H9 (cell line): ENCODE results near the gene EDIL3. TPM values are rescaled to one million over a fixed set of nuclear protein-coding genes. Genes with fewer than 3 reads are reported as not detected.

ENCODE experiments used
- DNase-seq: peaks from one replicate; pipeline ENCODE4 v3.0.0-alpha.2; 2017
- H2AFZ ChIP-seq: one replicate; pipeline ENCODE4 v1.6.1; 2013; ENCODE audit warnings: mild to moderate bottlenecking, low read length, control low read depth, moderate library complexity
- H2AK5ac ChIP-seq: 2 replicates; pipeline ENCODE4 v1.6.1; 2013; ENCODE audit warnings: low read length, control low read depth, mixed read lengths; ENCODE audit not compliant: insufficient read length
- H2BK120ac ChIP-seq: one replicate; pipeline ENCODE4 v1.6.1; 2013; ENCODE audit warnings: low read depth, mild to moderate bottlenecking, low read length, control low read depth, inconsistent platforms; ENCODE audit not compliant: poor library complexity, severe bottlenecking
- H2BK12ac ChIP-seq: 2 replicates; pipeline ENCODE4 v1.6.1; 2013; ENCODE audit warnings: low read length, control low read depth, mixed read lengths, low read depth; ENCODE audit not compliant: insufficient read length
- H2BK15ac ChIP-seq: 2 replicates; pipeline ENCODE4 v1.6.1; 2013; ENCODE audit warnings: low read depth, low read length, control low read depth
- H2BK20ac ChIP-seq: one replicate; pipeline ENCODE4 v1.6.1; 2013; ENCODE audit warnings: low read depth, mild to moderate bottlenecking, low read length, control low read depth, inconsistent platforms; ENCODE audit not compliant: poor library complexity, severe bottlenecking
- H2BK5ac ChIP-seq: 2 replicates; pipeline ENCODE4 v1.6.1; 2013; ENCODE audit warnings: low read length, control low read depth, mixed read lengths; ENCODE audit not compliant: insufficient read length
- H3K14ac ChIP-seq: 2 replicates; pipeline ENCODE4 v1.6.1; 2013; ENCODE audit warnings: low read length, control low read depth; ENCODE audit not compliant: insufficient read depth
- H3K18ac ChIP-seq: 2 replicates; pipeline ENCODE4 v1.6.1; 2013; ENCODE audit warnings: low read depth, mild to moderate bottlenecking, mixed read lengths, low read length, control low read depth; ENCODE audit not compliant: insufficient read length
- H3K23ac ChIP-seq: 2 replicates; pipeline ENCODE4 v1.6.1; 2013; ENCODE audit warnings: low read length, control low read depth, mixed read lengths, low read depth; ENCODE audit not compliant: insufficient read length
- H3K23me2 ChIP-seq: 2 replicates; pipeline ENCODE4 v1.6.1; 2013; ENCODE audit warnings: low read depth, mild to moderate bottlenecking, mixed read lengths, low read length, control low read depth; ENCODE audit not compliant: insufficient read length, poor library complexity, severe bottlenecking
- H3K27ac ChIP-seq: 2 replicates; pipeline ENCODE4 v1.5.1; 2013; ENCODE audit warnings: low read length, control low read depth, mixed read lengths, low read depth; ENCODE audit not compliant: insufficient read length
- H3K27me3 ChIP-seq: 2 replicates; pipeline ENCODE4 v1.6.1; 2013; ENCODE audit warnings: low read length, control low read depth, inconsistent platforms; ENCODE audit not compliant: insufficient read depth
- H3K4ac ChIP-seq: 2 replicates; pipeline ENCODE4 v1.6.1; 2013; ENCODE audit warnings: low read depth, mild to moderate bottlenecking, control low read depth, inconsistent platforms, low read length, moderate library complexity
- H3K4me1 ChIP-seq: 2 replicates; pipeline ENCODE4 v1.6.1; 2013; ENCODE audit warnings: low read length, control low read depth, inconsistent platforms; ENCODE audit not compliant: insufficient read depth
- H3K4me2 ChIP-seq: 2 replicates; pipeline ENCODE4 v1.6.1; 2013; ENCODE audit warnings: low read length, control low read depth, mixed read lengths; ENCODE audit not compliant: insufficient read length, insufficient read depth
- H3K56ac ChIP-seq: 2 replicates; pipeline ENCODE4 v1.6.1; 2013; ENCODE audit warnings: low read depth, mild to moderate bottlenecking, mixed read lengths, low read length, control low read depth; ENCODE audit not compliant: insufficient read length
- H3K79me1 ChIP-seq: 2 replicates; pipeline ENCODE4 v1.6.1; 2013; ENCODE audit warnings: low read depth, mild to moderate bottlenecking, moderate library complexity, low read length, control low read depth, inconsistent platforms; ENCODE audit not compliant: insufficient read depth, poor library complexity, severe bottlenecking
- H3K79me2 ChIP-seq: 2 replicates; pipeline ENCODE4 v1.6.1; 2013; ENCODE audit warnings: low read length, control low read depth, inconsistent platforms; ENCODE audit not compliant: insufficient read depth
- H3K9ac ChIP-seq: 2 replicates; pipeline ENCODE4 v1.6.1; 2013; ENCODE audit warnings: low read length, control low read depth, mixed read lengths; ENCODE audit not compliant: insufficient read length; ENCODE audit errors: extremely low read depth
- H3K9me3 ChIP-seq: one replicate; pipeline ENCODE4 v1.6.1; 2013; ENCODE audit warnings: low read depth, low read length, inconsistent platforms; ENCODE audit not compliant: control insufficient read depth
- H3T11ph ChIP-seq: one replicate; pipeline ENCODE4 v1.6.1; 2013; ENCODE audit warnings: mild to moderate bottlenecking, low read length, control low read depth, inconsistent platforms
- H4K20me1 ChIP-seq: one replicate; pipeline ENCODE4 v1.6.1; 2013; ENCODE audit not compliant: control insufficient read depth, insufficient read length, insufficient read depth
- H4K5ac ChIP-seq: 2 replicates; pipeline ENCODE4 v1.6.1; 2013; ENCODE audit warnings: low read depth, mild to moderate bottlenecking, mixed read lengths, low read length, control low read depth; ENCODE audit not compliant: insufficient read length
- H4K8ac ChIP-seq: replicated peaks from 2 replicates; pipeline ENCODE4 v1.6.1; 2013; ENCODE audit warnings: low read length, control low read depth, mixed read lengths, low read depth; ENCODE audit not compliant: insufficient read length
- H4K91ac ChIP-seq: 2 replicates; pipeline ENCODE4 v1.6.1; 2013; ENCODE audit warnings: low read depth, mild to moderate bottlenecking, moderate library complexity, mixed read lengths, low read length, control low read depth; ENCODE audit not compliant: insufficient read length
- H3K27ac Mint-ChIP-seq, 3 experiments: 2 replicates in 2 of 3; 3 replicates in 1 of 3; pipeline ENCODE4 v1.8.0; 2020 to 2021; ENCODE audit warnings: mixed read lengths in 3 of 3, mild to moderate bottlenecking in 1 of 3, moderate library complexity in 1 of 3
- H3K27me3 Mint-ChIP-seq: 2 replicates; pipeline ENCODE4 v1.8.0; 2021; ENCODE audit warnings: low read depth, mild to moderate bottlenecking, moderate library complexity, mixed read lengths
- H3K36me3 Mint-ChIP-seq, 3 experiments: 2 replicates in 2 of 3; 3 replicates in 1 of 3; pipeline ENCODE4 v1.8.0; 2020 to 2021; ENCODE audit warnings: low read depth in 3 of 3, mixed read lengths in 3 of 3; ENCODE audit not compliant: insufficient read depth in 1 of 3
- H3K4me1 Mint-ChIP-seq, 2 experiments: 2 replicates each; pipeline ENCODE4 v1.8.0; 2020; ENCODE audit warnings: mixed read lengths in 2 of 2
- H3K4me3 Mint-ChIP-seq, 2 experiments: 2 replicates in 1 of 2; 3 replicates in 1 of 2; pipeline ENCODE4 v1.8.0; 2020 to 2021; ENCODE audit warnings: mild to moderate bottlenecking in 2 of 2, mixed read lengths in 2 of 2, moderate library complexity in 1 of 2
- H3K9me3 Mint-ChIP-seq, 2 experiments: 2 replicates in 1 of 2; 3 replicates in 1 of 2; pipeline ENCODE4 v1.8.0; 2020; ENCODE audit warnings: mild to moderate bottlenecking in 2 of 2, mixed read lengths in 2 of 2, moderate library complexity in 1 of 2
- CTCF ChIP-seq: fragments of 200-600 bp; sonication (generic); conservative IDR thresholded peaks from 3 replicates; pipeline ENCODE4 v1.8.0; 2021; ENCODE audit warnings: antibody characterized with exemption, mild to moderate bottlenecking
- WGBS: extraction: QIAGEN DNeasy Blood & Tissue Kit; methylation state at CpG from one replicate; pipeline ENCODE4 v1.1.7; 2013; ENCODE audit warnings: missing lambda C conversion rate, low lambda C conversion rate, mixed read lengths; ENCODE audit not compliant: insufficient read length; ENCODE audit errors: extremely low coverage; 5-methylcytosine and 5-hydroxymethylcytosine counted together
- total RNA-seq: library from RNA; stranded (reverse); gene quantifications from 2 replicates; pipeline ENCODE4 v1.2.1, GENCODE V29; 2021

The EDIL3 gene
- total RNA-seq, 1 experiment from 2014 or later = 61.9 TPM

GRCh38 chr5:84202136-84202535, 182.5 kb downstream of the EDIL3 start:
- Mint-ChIP-seq H3K4me3 (no peak overlapping the region), H3K27ac (no peak overlapping the region; a peak in 1 of 7 replicates), H3K27me3 (no peaks in the 10 kb centered on the region), H3K9me3 (no peaks in the 10 kb centered on the region), H3K36me3 (no peaks in the 10 kb centered on the region), H3K4me1 (no peaks in the 10 kb centered on the region)
- H3K18ac ChIP-seq = no peak overlapping the region
- no peak overlapping the region for H2AK5ac ChIP-seq
- TF ChIP-seq CTCF = no peak
- H3K9me3 ChIP-seq = no peaks in the 10 kb centered on the region
- no peaks in the 10 kb centered on the region for H4K20me1 ChIP-seq
- no peak overlapping the region for H2BK12ac ChIP-seq
- H3K4me1 ChIP-seq = no peaks in the 10 kb centered on the region
- no peak overlapping the region for H4K8ac ChIP-seq
- no peak overlapping the region for H3K9ac ChIP-seq
- no peak overlapping the region for H3K23ac ChIP-seq
- no peak overlapping the region for H2BK20ac ChIP-seq
- no peak overlapping the region for H2BK15ac ChIP-seq
- no peak overlapping the region for H2AFZ ChIP-seq
- H3K56ac ChIP-seq = no peak overlapping the region
- no peak overlapping the region for H4K91ac ChIP-seq
- H3K79me1 ChIP-seq = no peaks in the 10 kb centered on the region
- no peaks in the 10 kb centered on the region for H3K79me2 ChIP-seq
- WGBS = no CpG with 5 or more reads among the region's 1 CpG
- no peaks in the 10 kb centered on the region for H3K27me3 ChIP-seq
- H2BK5ac ChIP-seq = no peak overlapping the region
- H2BK120ac ChIP-seq = no peak overlapping the region
- H3K4me2 ChIP-seq = no peak overlapping the region
- H3K27ac ChIP-seq = no peak overlapping the region
- H3K23me2 ChIP-seq = no peaks in the 10 kb centered on the region
- H3T11ph ChIP-seq = no peak overlapping the region
- no peak overlapping the region for H3K14ac ChIP-seq
- H4K5ac ChIP-seq = no peak overlapping the region
- H3K4ac ChIP-seq = no peak overlapping the region
- no peak for DNase-seq
